ENCODE results near the gene KANSL1L.
"Not testable (repeated sequence)": the region's sequence is repeated elsewhere in the genome, so short reads cannot be mapped to it uniquely, and the experiment has no call there.

GRCh38 chr2:210177115-210177514, 5.9 kb upstream of the KANSL1L start:
- TF ChIP-seq CTCF, POLR2AphosphoS5, POLR2A, EP300 (IDR thresholded peaks at IDR 0.05): not testable (repeated sequence)
